Hepatocyte (in vitro differentiated cells): ENCODE measurements around the gene IQCN.
"Not testable (repeated sequence)": the region's sequence is repeated elsewhere in the genome, so short reads cannot be mapped to it uniquely, and the experiment has no call there.

Experiments used
- EZH2 ChIP-seq: fragments of 200-600 bp; sonication (generic); IDR thresholded peaks from 2 replicates; pipeline ENCODE4 v1.6.1; 2016; ENCODE audit warnings: antibody characterized with exemption, mild to moderate bottlenecking, borderline replicate concordance
- EZH2phosphoT487 ChIP-seq: fragments of 200-600 bp; sonication (generic); IDR thresholded peaks from one replicate; pipeline ENCODE4 v1.6.1; 2018; ENCODE audit warnings: antibody characterized with exemption, mild to moderate bottlenecking, low read depth, moderate library complexity; ENCODE audit not compliant: unreplicated experiment, severe bottlenecking
- TF ChIP-seq, protein P1 (sequence below): fragments of 200-600 bp; sonication (generic); IDR thresholded peaks from 2 replicates; pipeline ENCODE4 v1.5.1; 2016; ENCODE audit warnings: antibody characterized with exemption, mild to moderate bottlenecking; ENCODE audit not compliant: poor library complexity

DNA sequence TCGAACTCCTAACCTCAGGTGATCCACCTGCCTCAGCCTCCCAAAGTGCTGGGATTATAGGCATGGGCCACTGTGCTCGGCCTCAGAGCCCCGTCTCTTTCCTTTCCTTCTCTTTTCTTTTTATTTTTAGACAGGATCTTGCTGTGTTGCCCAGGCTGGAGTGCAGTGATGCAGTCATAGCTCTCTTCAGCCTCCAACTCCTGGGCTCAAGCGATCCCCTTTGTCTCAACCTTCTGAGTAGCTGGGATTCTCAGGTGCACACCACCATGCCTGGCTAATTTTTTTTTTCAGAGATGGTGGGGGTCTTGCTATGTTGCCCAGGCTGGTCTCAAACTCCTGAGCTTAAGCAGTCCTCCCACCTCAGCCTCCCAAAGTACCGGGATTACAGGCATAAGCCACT lies 64.3 kb downstream of the IQCN start:
- TF ChIP-seq, protein P1, sequence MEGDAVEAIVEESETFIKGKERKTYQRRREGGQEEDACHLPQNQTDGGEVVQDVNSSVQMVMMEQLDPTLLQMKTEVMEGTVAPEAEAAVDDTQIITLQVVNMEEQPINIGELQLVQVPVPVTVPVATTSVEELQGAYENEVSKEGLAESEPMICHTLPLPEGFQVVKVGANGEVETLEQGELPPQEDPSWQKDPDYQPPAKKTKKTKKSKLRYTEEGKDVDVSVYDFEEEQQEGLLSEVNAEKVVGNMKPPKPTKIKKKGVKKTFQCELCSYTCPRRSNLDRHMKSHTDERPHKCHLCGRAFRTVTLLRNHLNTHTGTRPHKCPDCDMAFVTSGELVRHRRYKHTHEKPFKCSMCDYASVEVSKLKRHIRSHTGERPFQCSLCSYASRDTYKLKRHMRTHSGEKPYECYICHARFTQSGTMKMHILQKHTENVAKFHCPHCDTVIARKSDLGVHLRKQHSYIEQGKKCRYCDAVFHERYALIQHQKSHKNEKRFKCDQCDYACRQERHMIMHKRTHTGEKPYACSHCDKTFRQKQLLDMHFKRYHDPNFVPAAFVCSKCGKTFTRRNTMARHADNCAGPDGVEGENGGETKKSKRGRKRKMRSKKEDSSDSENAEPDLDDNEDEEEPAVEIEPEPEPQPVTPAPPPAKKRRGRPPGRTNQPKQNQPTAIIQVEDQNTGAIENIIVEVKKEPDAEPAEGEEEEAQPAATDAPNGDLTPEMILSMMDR: not testable (repeated sequence)
- not testable (repeated sequence) for TF ChIP-seq EZH2, EZH2phosphoT487
